Activated CD4-positive, alpha-beta T cell treated with anti-CD3 and anti-CD28 coated beads for 24 hours (primary cell): Measurements from ENCODE around the gene ERCC1.

ENCODE experiments used
- DNase-seq, 2 donors: peaks; one replicate each; pipeline ENCODE4 v3.0.0-alpha.2; 2020; ENCODE audit warnings: low read depth in 2 of 2

Gene ERCC1

GRCh38 chr19:45364696-45365095 lies 59.0 kb downstream of the ERCC1 start:
- no peak for DNase-seq

- no peak for DNase-seq
Measured at GRCh38 chr19:45363861-45364459, 59.8 kb downstream of the ERCC1 start.

- no peak for DNase-seq
Measured at GRCh38 chr19:45362291-45362690, 61.4 kb downstream of the ERCC1 start.

GRCh38 chr19:45361608-45362007 lies 62.1 kb downstream of the ERCC1 start:
- DNase-seq = no peak

GRCh38 chr19:45358213-45358792 lies 65.4 kb downstream of the ERCC1 start:
- DNase-seq = no peak

GRCh38 chr19:45357445-45357783 lies 66.3 kb downstream of the ERCC1 start:
- no peak for DNase-seq
